Measurements from ENCODE around the gene FNDC3A. TPM values are rescaled to one million over a fixed set of nuclear protein-coding genes. Genes with fewer than 3 reads are reported as not detected.

The FNDC3A gene
- 61.5 and 82.1 TPM in 2 replicates for polyA plus RNA-seq (2011; rRNA removed)
- 100 and 118 TPM in 2 replicates for polyA minus RNA-seq (2011; rRNA and poly(A)+ RNA removed)

- no peaks in the 10 kb centered on the region for H3K27me3 ChIP-seq (ENCODE audit: control insufficient read depth, insufficient read depth, low read length)
- ChIA-PET POLR2A (interaction anchor here (0.5 to 1.9 kb wide), 6 partner anchors 67 to 674 kb away, joined by 3 to 10 read pairs (median 3); no protein-coding TSS in a partner anchor), CTCF (interaction anchor here (0.9 to 1.1 kb wide), 3 partner anchors 9 to 205 kb away, joined by 3 to 4 read pairs (median 3); no protein-coding TSS in a partner anchor)
- H3K4me3 ChIP-seq (ENCODE audit: low read depth, low read length), result peak within 1 kb of the TSS; percentile 85
- DNase-seq (ENCODE audit: low read depth, low spot score), result peak; percentile 39
- no peak for TF ChIP-seq CTCF (IDR thresholded peaks at IDR 0.05; ENCODE audit: low read depth, low read length)
- peaks cover 6% of the 10 kb centered on the region; the same call in 1 of the 2 replicates for H3K9me3 ChIP-seq (ENCODE audit: control insufficient read depth, insufficient read depth, low read length)
- H3K27ac ChIP-seq (ENCODE audit: low read depth, low read length), result peak within 1 kb of the TSS; percentile 96
These were observed at the start of gene FNDC3A for GRCh38 chr13:48975856-48976575. TSS of gene FNDC3A (plus strand) at chr13:48975912. CDS start at chr13:49006191, 30,279 bp downstream.

GRCh38 chr13:48928757-48929430 is 46.8 kb upstream of the FNDC3A start:
- DNase-seq (ENCODE audit: low read depth, low spot score), result no peak
- Histone ChIP-seq H3K4me3 (ENCODE audit: low read depth, low read length) (no peak overlapping the region), H3K27me3 (ENCODE audit: control insufficient read depth, insufficient read depth, low read length) (no peaks in the 10 kb centered on the region), H3K9me3 (ENCODE audit: control insufficient read depth, insufficient read depth, low read length) (no peaks in the 10 kb centered on the region; the same call in 1 of the 2 replicates), H3K27ac (ENCODE audit: low read depth, low read length) (no peak overlapping the region)
- TF ChIP-seq CTCF (IDR thresholded peaks at IDR 0.05; ENCODE audit: low read depth, low read length), result no peak
- ChIA-PET POLR2A (no interaction called here), CTCF (no interaction called here)

GRCh38 chr13:48930918-48931317 is 44.8 kb upstream of the FNDC3A start:
- CTCF ChIA-PET, result no interaction called here
- TF ChIP-seq CTCF (IDR thresholded peaks at IDR 0.05; ENCODE audit: low read depth, low read length), result no peak
- Histone ChIP-seq H3K9me3 (ENCODE audit: control insufficient read depth, insufficient read depth, low read length) (no peaks in the 10 kb centered on the region; the same call in 1 of the 2 replicates), H3K27me3 (ENCODE audit: control insufficient read depth, insufficient read depth, low read length) (no peaks in the 10 kb centered on the region), H3K27ac (ENCODE audit: low read depth, low read length) (no peak overlapping the region), H3K4me3 (ENCODE audit: low read depth, low read length) (no peak overlapping the region)
- POLR2A ChIA-PET, result no interaction called here
- DNase-seq (ENCODE audit: low read depth, low spot score), result no peak

- no peaks in the 10 kb centered on the region for H3K27me3 ChIP-seq (ENCODE audit: control insufficient read depth, insufficient read depth, low read length)
- H3K27ac ChIP-seq (ENCODE audit: low read depth, low read length), result no peak overlapping the region
- no peak overlapping the region for H3K4me3 ChIP-seq (ENCODE audit: low read depth, low read length)
- no peak for TF ChIP-seq CTCF (IDR thresholded peaks at IDR 0.05; ENCODE audit: low read depth, low read length)
- DNase-seq (ENCODE audit: low read depth, low spot score), result no peak
- H3K9me3 ChIP-seq (ENCODE audit: control insufficient read depth, insufficient read depth, low read length), result no peaks in the 10 kb centered on the region
- ChIA-PET CTCF (no interaction called here), POLR2A (no interaction called here)
These were observed 37.3 kb upstream of the FNDC3A start for GRCh38 chr13:48938308-48938943.

Data from AG04450 (cell line).